Uterus (tissue), 2 donors: ENCODE data around the gene ARHGAP12.

Source experiments
- CTCF ChIP-seq, 4 experiments: fragments of 200-600 bp in 2 of 4; fragments of 450-650 bp in 2 of 4; sonication (generic) in 2 of 4; IDR thresholded peaks; one replicate each; pipeline ENCODE4 v1.5.1; 2016 to 2019; ENCODE audit warnings: antibody characterized with exemption in 4 of 4, mild to moderate bottlenecking in 2 of 4, moderate library complexity in 1 of 4
- POLR2A ChIP-seq, 2 donors: fragments of 450-650 bp; IDR thresholded peaks; one replicate each; pipeline ENCODE4 v1.6.1; 2016; ENCODE audit warnings: antibody characterized with exemption in 2 of 2, mild to moderate bottlenecking in 1 of 2, moderate library complexity in 1 of 2

- TF ChIP-seq CTCF (IDR thresholded peaks at IDR 0.05) (no peak), POLR2A (IDR thresholded peaks at IDR 0.05) (no peak)
These were observed 154.8 kb downstream of the ARHGAP12 start for GRCh38 chr10:31773749-31774298.
